Neural cell (in vitro differentiated cells): ENCODE measurements around the gene OGFOD2.

Source experiments
- EP300 ChIP-seq: fragments of 450-650 bp; conservative IDR thresholded peaks from 2 replicates; pipeline ENCODE4 v1.6.1; 2014; ENCODE audit warnings: antibody characterized with exemption, mild to moderate bottlenecking, moderate library complexity; ENCODE audit not compliant: poor library complexity, severe bottlenecking
- EZH2 ChIP-seq: fragments of 200-600, 300-800 bp; shearing (Covaris generic), sonication (generic); IDR thresholded peaks from 2 replicates; pipeline ENCODE4 v1.6.1; 2014; ENCODE audit warnings: antibody characterized with exemption, low read length, borderline replicate concordance, mild to moderate bottlenecking; ENCODE audit not compliant: insufficient read depth, poor library complexity, severe bottlenecking
- MXI1 ChIP-seq: fragments of 450-650 bp; conservative IDR thresholded peaks from 2 replicates; pipeline ENCODE4 v1.6.1; 2014; ENCODE audit warnings: antibody characterized with exemption, mild to moderate bottlenecking; ENCODE audit not compliant: poor library complexity, severe bottlenecking
- POLR2AphosphoS5 ChIP-seq: IDR thresholded peaks from 2 replicates; pipeline ENCODE4 v1.6.1; 2012
- RAD21 ChIP-seq: fragments of 450-650 bp; conservative IDR thresholded peaks from 2 replicates; pipeline ENCODE4 v1.6.1; 2014; ENCODE audit warnings: antibody characterized with exemption, mild to moderate bottlenecking, moderate library complexity
- SMC3 ChIP-seq: fragments of 450-650 bp; conservative IDR thresholded peaks from 2 replicates; pipeline ENCODE4 v1.6.1; 2014; ENCODE audit warnings: antibody characterized with exemption, mild to moderate bottlenecking, moderate library complexity; ENCODE audit not compliant: poor library complexity
- TAF1 ChIP-seq: IDR thresholded peaks from 2 replicates; pipeline ENCODE4 v1.6.1; 2012; ENCODE audit warnings: low read depth
- TF ChIP-seq, protein P1 (sequence below): fragments of 450-650 bp; IDR thresholded peaks from 2 replicates; pipeline ENCODE4 v1.5.1; 2014; ENCODE audit warnings: antibody characterized with exemption, mild to moderate bottlenecking, moderate library complexity; ENCODE audit not compliant: poor library complexity, severe bottlenecking
- TF ChIP-seq, protein P2 (sequence below): IDR thresholded peaks from 2 replicates; pipeline ENCODE4 v1.6.1; 2012; ENCODE audit warnings: borderline replicate concordance

DNA sequence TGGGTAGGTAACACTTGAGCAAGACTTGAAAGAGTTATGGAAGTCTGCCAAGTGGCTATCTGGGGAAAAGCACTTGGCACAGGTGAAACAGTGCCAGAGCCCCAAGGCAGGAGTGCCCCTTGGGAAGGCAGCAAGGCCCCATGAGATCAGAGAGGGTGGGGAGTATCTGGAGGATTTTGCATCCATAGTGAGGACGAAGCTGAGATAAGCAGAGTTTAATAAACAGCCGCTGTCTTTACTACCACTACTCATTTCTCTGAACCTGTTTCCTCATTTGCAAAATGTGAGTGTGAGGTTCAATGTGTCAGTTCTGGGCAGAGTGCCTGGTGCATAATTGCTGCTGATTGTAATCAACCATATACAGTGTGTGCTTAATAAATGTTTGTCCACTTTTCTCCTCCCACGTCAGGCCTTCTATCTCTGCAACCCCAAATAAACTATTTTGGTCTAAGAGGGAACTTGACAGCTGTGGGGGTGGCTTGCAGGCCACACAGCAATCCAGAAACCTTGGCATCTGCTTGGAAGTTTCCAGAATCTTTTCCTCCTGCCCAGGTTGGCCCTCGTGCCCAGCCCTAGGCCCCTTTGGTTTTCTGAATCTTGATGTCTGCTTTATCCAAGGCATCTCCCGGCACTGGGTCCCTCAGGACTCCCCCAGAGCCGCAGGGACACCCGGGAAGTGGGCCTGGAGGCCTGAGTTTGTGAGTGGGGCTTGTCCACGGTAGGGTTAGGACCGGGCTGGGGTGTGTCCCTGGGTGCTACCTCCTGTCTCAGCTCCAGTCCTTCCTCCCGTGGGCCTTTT, 13.3 kb upstream of the OGFOD2 start:
- TF ChIP-seq, protein P1, sequence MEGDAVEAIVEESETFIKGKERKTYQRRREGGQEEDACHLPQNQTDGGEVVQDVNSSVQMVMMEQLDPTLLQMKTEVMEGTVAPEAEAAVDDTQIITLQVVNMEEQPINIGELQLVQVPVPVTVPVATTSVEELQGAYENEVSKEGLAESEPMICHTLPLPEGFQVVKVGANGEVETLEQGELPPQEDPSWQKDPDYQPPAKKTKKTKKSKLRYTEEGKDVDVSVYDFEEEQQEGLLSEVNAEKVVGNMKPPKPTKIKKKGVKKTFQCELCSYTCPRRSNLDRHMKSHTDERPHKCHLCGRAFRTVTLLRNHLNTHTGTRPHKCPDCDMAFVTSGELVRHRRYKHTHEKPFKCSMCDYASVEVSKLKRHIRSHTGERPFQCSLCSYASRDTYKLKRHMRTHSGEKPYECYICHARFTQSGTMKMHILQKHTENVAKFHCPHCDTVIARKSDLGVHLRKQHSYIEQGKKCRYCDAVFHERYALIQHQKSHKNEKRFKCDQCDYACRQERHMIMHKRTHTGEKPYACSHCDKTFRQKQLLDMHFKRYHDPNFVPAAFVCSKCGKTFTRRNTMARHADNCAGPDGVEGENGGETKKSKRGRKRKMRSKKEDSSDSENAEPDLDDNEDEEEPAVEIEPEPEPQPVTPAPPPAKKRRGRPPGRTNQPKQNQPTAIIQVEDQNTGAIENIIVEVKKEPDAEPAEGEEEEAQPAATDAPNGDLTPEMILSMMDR = no peak
- TF ChIP-seq SMC3 = no peak
- TF ChIP-seq, protein P2, sequence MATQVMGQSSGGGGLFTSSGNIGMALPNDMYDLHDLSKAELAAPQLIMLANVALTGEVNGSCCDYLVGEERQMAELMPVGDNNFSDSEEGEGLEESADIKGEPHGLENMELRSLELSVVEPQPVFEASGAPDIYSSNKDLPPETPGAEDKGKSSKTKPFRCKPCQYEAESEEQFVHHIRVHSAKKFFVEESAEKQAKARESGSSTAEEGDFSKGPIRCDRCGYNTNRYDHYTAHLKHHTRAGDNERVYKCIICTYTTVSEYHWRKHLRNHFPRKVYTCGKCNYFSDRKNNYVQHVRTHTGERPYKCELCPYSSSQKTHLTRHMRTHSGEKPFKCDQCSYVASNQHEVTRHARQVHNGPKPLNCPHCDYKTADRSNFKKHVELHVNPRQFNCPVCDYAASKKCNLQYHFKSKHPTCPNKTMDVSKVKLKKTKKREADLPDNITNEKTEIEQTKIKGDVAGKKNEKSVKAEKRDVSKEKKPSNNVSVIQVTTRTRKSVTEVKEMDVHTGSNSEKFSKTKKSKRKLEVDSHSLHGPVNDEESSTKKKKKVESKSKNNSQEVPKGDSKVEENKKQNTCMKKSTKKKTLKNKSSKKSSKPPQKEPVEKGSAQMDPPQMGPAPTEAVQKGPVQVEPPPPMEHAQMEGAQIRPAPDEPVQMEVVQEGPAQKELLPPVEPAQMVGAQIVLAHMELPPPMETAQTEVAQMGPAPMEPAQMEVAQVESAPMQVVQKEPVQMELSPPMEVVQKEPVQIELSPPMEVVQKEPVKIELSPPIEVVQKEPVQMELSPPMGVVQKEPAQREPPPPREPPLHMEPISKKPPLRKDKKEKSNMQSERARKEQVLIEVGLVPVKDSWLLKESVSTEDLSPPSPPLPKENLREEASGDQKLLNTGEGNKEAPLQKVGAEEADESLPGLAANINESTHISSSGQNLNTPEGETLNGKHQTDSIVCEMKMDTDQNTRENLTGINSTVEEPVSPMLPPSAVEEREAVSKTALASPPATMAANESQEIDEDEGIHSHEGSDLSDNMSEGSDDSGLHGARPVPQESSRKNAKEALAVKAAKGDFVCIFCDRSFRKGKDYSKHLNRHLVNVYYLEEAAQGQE = no peak
- no peak for TF ChIP-seq EP300
- TF ChIP-seq POLR2AphosphoS5 = no peak
- TF ChIP-seq EZH2 = no peak
- no peak for TF ChIP-seq TAF1
- no peak for TF ChIP-seq MXI1
- no peak for TF ChIP-seq RAD21
